Sciatic nerve (tissue), 2 donors: Measurements from ENCODE around the gene OAS1. TPM values are rescaled to one million over a fixed set of nuclear protein-coding genes. Genes with fewer than 3 reads are reported as not detected.
"Not testable (repeated sequence)": the region's sequence is repeated elsewhere in the genome, so short reads cannot be mapped to it uniquely, and the experiment has no call there.

Source experiments
- ATAC-seq: fragments of 200-7000 bp; cut with Tn5 transposase; one replicate; pipeline ENCODE4 v1.9.1; 2020; ENCODE audit warnings: mild to moderate bottlenecking, moderate library complexity
- DNase-seq: peaks from one replicate; pipeline ENCODE4 v3.0.0-alpha.2; 2020; ENCODE audit warnings: low spot score
- intact Hi-C: fragments of 100-400 bp; cut with DNase I; formaldehyde crosslinking; loops from one replicate; pipeline ENCODE4 v1.14.2; 2022
- total RNA-seq: library from RNA; stranded (reverse); fragmentation: NEBNext Ultra II Directional; extraction: Animal tissue kit (Norgen Biotek cat#: 25700); gene quantifications from one replicate; pipeline ENCODE4 v1.2.1, GENCODE V29; 2021
- donor health status: DM: no; HTN: no; CAD: no.
- donor health status: DM: no; HTN: no; CAD: no.

OAS1 gene
- total RNA-seq, 1 donor from 2014 or later = 19.3 TPM

DNA sequence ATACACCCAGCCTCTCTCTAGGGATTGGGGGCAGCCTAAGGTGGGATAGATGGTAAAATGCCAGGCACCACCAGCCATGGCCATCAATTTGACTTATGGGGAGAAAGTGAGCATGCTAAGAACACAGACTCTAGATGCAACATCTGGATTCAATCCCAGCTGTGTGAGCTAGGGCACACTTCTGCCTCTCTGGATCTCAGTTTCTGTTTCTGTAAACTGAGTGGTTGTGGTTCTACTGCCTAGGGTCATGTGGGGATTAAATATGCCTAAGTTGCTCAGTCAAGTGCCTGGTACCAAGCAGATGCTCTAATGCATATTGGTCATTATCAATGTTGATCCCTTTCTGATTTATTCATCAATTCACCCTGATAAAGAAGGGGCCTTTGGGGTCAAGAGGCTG, 12.6 kb upstream of the OAS1 start:
- intact Hi-C loops = no loop called here
- no peak for ATAC-seq
- DNase-seq = no peak

DNA sequence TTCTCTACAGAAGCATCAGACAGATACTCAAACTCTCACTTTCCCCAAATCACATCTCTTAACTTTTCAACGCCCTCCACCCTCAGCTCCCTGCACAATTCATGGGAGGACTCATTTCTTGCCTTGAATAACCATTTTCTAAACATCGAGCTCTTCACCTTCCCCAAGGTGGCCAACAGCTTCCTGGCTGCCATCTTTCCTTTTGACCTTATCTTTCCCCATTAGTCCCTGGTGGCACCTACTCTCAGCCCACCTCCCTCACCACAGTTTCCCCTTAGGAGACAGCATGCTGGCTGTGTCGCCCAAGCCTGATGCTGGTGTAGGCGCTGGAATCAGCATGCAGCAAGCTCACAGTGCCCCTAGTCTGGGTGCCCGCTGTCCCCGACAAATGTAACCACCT, 8.4 kb upstream of the OAS1 start:
- intact Hi-C loops = no loop called here
- ATAC-seq (no peak), DNase-seq (no peak)

DNA sequence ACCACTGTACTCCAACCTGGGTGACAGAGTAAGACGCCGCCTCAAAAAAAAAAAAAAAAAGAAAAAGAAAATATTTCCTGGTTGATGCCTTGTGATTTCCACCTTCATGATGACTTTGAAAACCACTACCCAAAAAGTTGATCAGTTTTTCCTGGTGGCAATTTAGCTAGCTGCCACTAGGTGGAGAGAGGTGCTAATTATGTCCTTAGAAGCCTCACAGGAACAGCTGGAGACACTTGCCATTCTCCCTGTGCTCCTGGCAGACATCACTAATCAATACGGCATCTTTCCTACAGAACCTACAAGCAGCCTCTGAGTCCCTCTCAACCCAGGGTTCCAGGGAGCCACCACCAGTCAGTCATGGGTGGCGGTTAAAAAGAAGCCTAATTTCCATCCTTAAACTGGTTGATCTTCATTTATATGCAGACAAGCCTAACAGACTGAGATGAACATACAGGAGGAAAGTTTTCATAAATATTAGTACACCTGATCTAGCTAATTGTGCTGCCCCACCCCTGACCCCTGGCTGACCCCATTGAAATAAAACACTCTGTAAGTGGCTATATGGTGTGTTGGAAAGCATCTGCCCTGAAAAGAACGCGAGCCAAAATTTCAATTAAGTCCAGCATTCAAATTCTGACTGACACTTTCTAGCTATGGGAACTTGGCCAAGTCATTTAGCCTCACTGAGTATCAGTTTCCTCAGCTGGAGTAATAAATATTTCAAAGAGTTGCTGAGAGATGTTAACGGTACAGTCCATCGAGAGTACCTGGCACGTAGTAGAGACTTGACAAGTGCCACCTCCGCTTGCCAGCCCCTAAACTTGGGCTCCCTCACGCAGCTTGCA, 6.2 kb upstream of the OAS1 start:
- intact Hi-C loops = no loop called here
- no peak for ATAC-seq
- DNase-seq = no peak

DNA sequence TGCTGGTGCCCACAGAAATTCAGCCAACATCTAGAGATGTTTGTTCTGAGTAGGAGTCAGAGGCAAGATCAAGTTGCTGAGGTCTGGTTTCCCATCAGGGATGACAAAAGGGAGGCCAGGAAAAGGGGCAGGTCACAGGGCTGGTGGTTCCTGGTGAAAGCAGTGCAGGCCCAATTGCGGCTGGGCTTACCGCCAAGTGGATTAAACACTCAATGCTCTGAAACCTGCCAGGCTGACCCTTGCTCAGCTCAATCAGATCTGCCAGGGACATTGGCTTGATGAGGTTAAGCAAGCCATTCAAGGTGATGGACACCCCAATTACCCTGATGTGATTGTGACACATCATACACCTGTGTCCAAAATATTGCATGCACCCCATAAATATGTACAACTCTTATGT, 5.5 kb upstream of the OAS1 start:
- intact Hi-C loops = no loop called here

DNA sequence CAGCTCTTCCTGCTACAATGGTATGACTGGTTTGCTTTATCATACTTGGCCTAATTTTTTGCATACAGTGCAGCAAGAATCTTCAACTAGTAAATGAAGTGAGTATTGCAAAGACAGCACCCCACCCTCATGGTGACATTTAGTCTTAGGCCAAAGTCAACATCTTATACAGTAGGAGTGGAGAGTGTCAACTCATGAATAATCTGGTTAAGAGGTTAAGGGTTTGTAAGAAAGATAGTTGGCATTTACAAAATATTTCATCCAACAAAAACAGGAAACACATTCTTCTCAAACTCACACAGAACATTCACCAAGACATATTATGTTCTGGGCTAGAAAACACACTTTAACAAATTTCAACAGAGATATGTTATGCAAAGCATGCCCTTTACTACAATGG, 2.2 kb upstream of the OAS1 start:
- peak; percentile 27 for ATAC-seq
- no peak for DNase-seq

More for the DNA sequence above, 5.5 kb upstream of the OAS1 start:
- no peak for DNase-seq
- ATAC-seq = no peak

DNA sequence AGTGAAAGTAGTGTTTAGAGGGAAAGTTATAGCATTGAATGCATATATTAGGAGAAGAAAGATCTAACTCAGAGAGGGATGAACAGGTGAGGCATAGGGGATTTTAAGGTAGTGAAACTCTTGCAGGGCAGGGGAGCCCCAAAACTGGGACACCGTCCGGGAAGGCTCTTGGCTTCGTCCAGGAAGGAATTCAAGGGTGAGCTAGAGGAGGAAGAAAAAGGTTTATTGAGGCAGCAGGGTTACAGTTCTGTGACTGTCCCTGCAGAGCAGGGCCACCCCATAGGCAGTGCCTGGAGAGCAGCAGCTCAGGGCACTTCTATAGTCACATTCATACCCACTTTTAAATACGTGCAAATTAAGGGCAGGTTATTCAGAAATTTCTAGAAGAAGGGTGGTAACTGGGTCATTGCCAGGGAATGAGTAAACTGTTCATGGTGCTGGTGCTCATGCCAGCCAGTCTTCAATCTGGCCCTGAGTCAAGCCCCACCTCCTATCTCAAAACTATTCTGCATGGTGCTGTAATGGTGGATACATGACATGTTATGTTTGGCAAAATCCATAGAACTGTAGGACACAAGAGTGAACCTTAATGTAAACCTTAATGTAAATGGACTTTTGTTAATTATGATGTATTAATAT, 1.2 kb upstream of the OAS1 start:
- ATAC-seq (no peak), DNase-seq (no peak)
- intact Hi-C loops = no loop called here

More for the DNA sequence above, 2.2 kb upstream of the OAS1 start:
- intact Hi-C loops = no loop called here

DNA sequence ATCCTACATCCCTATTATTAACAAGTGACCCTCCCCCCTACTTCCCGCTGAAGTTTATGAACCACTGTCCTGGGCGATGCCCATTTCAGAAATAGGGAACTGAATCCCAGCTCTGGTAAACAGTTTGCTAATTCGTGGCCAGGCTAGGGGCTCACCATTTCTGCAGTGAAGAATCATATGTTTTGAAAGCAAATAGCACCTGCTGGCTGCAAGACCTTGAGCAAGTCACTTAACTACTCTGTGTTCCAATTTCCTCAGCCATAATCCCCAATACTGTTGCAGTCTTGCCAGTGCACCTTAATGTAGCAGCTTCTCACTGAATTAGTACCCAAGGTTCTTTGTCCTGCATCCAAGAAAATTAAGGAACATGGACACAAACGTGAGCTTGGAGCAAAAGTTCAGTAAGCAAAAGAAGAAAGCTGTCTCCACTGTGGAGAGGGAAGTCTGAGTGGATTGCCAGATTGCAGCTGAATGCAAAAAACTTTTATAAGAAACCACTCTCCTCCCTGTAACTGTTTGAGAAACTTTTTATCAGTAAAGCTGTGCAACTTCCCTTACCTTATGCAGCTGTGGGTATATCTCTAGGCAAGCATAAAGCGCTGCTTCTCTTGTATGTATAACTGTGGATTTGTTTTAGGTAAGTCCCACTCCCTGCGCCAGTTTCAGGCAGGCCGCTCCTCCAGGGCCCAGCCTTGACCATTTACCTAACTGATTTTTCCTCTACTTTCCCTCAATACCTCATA, 824 bp downstream of the OAS1 start:
- DNase-seq (no peak), ATAC-seq (peak; percentile 72)
- intact Hi-C loops = no loop called here

DNA sequence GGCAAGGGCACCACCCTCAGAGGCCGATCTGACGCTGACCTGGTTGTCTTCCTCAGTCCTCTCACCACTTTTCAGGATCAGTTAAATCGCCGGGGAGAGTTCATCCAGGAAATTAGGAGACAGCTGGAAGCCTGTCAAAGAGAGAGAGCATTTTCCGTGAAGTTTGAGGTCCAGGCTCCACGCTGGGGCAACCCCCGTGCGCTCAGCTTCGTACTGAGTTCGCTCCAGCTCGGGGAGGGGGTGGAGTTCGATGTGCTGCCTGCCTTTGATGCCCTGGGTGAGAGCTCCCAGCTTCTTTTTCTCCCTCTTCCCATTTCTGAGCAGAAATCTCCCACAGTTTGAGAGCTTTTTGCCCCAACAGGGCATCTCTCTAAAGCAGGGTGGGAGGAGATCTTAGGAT, 1.8 kb downstream of the OAS1 start:
- intact Hi-C loops = no loop called here
- DNase-seq = no peak
- no peak for ATAC-seq

DNA sequence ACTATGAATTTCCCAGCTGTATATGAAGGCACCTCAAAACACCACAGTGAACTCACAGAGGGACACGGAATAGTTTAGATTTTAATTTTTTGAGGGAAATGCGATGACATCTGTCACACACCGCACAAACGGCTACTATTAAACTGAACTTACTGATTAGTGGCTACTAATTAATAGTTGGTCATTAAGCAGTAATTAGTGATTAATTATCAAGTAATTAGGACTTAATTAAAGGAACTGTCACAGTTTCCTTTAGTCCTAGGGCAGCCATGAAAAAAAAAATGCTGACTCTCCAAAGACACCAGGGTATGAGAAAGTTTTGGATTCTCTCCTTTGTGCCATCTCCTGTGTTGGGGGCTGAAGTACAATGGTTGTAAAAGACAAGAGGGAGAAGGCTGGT, 2.9 kb downstream of the OAS1 start:
- intact Hi-C loops = no loop called here

DNA sequence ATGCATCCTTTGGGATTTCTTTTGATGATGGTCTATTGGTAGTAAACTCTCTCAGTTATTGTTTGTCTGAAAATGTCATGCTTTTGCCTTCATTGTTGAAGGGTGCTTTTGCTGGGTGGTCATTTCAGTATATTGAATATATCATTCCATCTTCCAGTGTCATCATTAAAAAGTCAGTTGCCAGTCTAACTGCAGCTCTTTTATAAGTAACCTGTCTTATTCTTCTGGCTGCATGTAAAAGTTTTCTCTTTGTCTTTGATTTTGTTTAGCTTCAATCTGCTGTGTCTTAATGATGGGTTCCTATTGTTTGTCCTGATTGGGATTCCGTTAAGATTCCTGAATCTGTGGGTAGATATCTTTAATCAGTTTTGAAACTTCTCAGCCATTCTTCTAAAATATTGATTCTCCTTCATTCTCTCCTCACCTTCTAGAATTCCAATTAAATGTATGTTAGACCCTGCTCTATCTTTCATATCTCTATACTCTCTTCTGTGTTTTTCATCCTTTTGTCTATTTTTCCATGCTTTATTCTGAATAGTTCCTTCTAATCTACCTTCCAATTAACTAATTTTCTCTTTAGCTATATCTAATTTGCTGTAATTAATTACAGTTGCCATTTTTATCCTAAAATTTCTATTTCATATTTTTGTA, 6.4 kb downstream of the OAS1 start:
- no peak for DNase-seq
- intact Hi-C loops = no loop called here
- ATAC-seq = no peak

More for the DNA sequence above, 2.9 kb downstream of the OAS1 start:
- no peak for DNase-seq
- no peak for ATAC-seq

DNA sequence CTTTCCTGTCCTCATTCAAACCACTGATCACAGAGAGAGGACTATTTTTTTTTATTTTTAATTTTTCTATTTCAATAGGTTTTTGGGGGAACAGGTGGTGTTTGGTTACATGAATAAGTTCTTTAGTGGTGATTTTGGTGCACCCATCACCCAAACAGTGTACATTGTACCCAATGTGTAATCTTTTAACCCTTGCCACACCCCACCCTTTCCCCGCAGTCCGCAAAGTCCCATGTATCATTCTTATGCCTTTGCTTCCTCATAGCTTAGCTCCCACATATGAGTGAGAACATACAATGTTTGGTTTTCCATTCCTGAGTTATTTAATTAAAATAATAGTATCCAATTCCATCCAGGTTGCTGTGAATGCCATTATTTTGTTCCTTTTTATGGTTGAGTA, 7.1 kb downstream of the OAS1 start:
- DNase-seq, ATAC-seq, intact Hi-C loops: not testable (repeated sequence)

DNA sequence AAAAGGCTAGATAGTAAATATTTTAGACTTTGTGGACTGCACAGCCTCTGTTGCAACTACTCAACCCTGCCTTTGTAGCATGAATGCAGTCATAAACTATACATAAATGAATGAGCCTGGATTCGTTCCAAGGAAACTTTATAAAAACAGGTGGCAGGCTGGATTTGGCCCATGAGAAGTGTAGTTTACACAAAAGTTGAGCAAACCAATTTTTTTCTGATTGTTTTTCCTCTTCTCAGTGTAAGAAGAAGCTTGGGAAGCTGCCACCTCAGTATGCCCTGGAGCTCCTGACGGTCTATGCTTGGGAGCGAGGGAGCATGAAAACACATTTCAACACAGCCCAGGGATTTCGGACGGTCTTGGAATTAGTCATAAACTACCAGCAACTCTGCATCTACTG, 9.5 kb downstream of the OAS1 start:
- DNase-seq = no peak
- ATAC-seq = peak; percentile 87
- intact Hi-C loops = no loop called here

DNA sequence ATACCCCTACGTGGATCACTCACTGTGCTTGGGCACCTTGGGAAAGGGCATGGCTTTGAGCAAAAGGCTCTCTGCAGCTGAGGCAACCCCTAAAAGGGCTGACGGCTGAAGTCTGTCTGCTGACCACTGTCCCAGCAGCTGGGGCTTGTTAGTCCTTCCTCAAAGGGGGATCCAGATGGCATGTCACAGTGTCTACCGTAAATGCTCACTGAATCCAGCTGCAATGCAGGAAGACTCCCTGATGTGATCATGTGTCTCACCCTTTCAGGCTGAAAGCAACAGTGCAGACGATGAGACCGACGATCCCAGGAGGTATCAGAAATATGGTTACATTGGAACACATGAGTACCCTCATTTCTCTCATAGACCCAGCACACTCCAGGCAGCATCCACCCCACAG, 12.4 kb downstream of the OAS1 start:
- ATAC-seq (no peak), DNase-seq (no peak)
- intact Hi-C loops = no loop called here

DNA sequence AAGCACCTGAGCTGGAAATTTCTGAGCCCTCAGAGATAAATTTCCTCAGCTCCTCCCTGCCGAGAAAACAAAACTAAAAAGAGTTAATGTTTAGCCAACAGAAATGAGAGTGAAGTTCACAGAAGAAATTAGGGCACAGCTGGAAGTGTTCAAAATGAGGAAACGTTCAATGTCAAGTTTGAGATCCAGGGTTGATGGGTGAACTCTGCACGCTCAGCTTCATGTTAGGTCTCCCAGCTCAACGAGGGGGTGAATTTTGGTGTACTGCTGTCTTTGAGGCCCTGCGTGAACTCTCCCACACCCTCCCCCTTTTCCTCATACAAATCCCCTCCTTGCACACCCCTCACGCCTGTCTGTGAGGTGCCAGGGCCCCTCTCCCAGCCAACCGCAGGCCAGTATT, 18.2 kb downstream of the OAS1 start:
- intact Hi-C loops = no loop called here
- DNase-seq = no peak
- ATAC-seq = peak; percentile 45

DNA sequence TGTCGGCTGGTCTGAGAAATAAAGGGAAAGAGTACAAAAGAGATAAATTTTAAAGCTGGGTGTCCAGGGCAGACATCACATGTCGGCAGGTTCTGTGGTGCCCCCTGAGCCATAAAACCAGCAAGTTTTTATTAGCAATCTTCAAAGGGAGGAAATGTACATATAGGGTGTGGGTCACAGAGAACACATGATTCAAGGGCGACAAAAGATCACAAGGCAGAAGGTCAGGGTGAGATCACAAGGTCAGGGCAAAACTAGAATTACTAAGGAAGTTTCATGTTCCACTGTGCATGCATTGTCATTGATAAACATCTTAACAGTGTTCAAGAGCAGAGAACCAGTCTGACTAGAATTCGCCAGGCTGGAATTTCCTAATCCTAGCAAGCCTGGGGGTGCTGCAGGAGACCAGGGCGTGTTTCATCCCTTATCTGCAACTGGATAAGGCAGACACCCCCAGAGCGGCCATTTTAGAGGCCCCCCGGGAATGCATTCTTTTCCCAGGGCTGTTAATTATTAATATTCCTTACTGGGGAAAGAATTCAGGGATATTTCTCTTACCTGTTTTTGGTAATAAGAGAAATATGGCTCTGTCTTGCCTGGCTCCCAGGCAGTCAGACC, 19.8 kb downstream of the OAS1 start:
- intact Hi-C loops, DNase-seq, ATAC-seq: not testable (repeated sequence)

DNA sequence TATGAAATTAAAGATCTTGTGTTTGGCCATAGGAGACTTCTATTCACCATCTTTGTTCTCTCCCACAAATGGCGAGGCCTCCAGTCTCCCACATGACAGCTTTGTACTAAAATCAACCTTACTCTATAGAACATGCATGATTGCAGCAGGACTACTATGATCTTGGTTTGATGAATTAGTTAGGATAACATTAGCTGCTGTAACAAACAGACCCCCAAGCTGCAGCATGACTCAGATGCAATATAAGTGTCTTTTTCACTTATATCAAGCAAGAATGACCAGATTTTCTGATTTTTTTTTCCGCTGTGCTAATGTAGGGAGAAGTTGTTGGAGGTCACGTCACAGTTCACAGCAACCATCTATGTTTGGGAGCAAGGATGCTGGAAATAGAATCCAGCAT, 20.7 kb downstream of the OAS1 start:
- ATAC-seq (no peak), DNase-seq (no peak)
- intact Hi-C loops = no loop called here

DNA sequence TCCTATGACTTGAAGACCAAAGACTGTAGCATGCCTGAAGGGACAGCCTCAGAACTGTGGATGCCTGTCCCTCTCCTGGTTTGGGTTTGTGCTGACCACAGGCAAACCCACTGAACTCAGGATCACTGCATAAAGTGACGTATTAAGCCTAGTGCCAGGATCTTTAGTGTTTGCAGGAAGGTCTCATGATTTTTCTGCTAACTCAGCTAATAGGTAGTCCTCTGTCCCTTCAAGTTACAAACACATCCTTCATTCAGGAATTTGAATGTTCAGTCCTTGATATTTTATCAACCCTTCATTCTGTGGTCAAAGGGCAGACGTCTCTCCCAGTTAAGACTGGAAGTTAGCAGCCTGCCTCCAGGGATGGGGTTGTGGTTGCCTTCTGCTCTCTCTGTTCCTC, 21.2 kb downstream of the OAS1 start:
- DNase-seq (no peak), ATAC-seq (no peak)
- intact Hi-C loops = no loop called here

DNA sequence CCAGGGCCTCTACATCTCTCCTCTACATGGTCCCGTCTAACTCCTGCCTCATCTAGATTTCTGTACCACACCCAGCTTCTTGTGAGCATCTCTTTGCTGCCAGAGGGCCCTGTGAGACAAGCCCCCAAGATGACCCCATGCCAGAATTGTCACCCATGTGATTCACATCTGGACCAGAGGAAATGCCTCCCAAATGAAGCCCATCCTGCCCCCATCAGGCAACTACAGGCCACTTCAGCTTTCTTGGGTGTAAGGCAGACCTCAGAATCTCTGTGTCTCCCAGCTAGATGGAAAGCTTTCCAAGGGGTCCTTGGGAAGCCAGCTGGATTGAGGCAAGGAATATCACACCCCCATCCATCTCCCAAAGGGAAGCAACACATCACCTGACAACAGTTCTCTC, 22.2 kb downstream of the OAS1 start:
- intact Hi-C loops = no loop called here
- no peak for ATAC-seq
- no peak for DNase-seq

DNA sequence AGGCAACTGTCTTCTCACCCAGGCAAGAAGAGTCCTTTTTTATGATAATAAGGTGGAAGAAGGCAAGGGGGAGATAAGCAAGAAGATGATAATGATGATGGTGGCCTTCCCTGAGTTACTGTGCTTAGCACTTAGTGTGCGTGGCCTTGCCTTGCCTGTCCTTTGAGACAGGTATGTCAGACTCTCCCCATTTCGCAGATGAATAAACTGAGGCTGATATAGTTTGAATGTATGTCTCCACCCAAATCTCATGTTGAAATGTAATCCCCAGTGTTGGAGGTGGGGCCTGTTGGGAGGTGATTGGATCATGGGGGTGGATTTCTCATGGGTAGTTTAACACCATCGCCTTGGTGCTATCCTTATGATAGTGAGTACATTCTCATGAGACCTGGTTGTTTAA, 23.0 kb downstream of the OAS1 start:
- ATAC-seq (no peak), DNase-seq (no peak)
- intact Hi-C loops = no loop called here
